Measurements from ENCODE around the gene TMBIM1. TPM values are rescaled to one million over a fixed set of nuclear protein-coding genes. Genes with fewer than 3 reads are reported as not detected.
A peak's percentile ranks its signal among the peaks of the same experiment; 100 is the strongest.
"Not testable (repeated sequence)": the region's sequence is repeated elsewhere in the genome, so short reads cannot be mapped to it uniquely, and the experiment has no call there.

TMBIM1 gene
- total RNA-seq, 2 donors from 2014 or later: 317 to 426 TPM

- ATAC-seq (no peak), DNase-seq (no peak)
- intact Hi-C loops (cut with DNase I, micrococcal nuclease): no loop called here
Measured at GRCh38 chr2:218320704-218321336, 28.5 kb upstream of the TMBIM1 start.

- intact Hi-C loops (cut with DNase I, micrococcal nuclease): no loop called here
- ATAC-seq: no peak
- no peak for DNase-seq
Measured at GRCh38 chr2:218319813-218320365, 27.6 kb upstream of the TMBIM1 start.

- ATAC-seq (no peak), DNase-seq (no peak)
- intact Hi-C loops (cut with DNase I, micrococcal nuclease): no loop called here
Measured at GRCh38 chr2:218318241-218318640, 25.9 kb upstream of the TMBIM1 start.

GRCh38 chr2:218317835-218318234 lies 25.5 kb upstream of the TMBIM1 start:
- intact Hi-C loops (cut with DNase I, micrococcal nuclease): no loop called here
- ATAC-seq (no peak), DNase-seq (no peak)

GRCh38 chr2:218317303-218317630 lies 25.0 kb upstream of the TMBIM1 start:
- no peak for ATAC-seq
- no peak for DNase-seq
- intact Hi-C loops (cut with DNase I, micrococcal nuclease): no loop called here

GRCh38 chr2:218315397-218315796 lies 23.1 kb upstream of the TMBIM1 start:
- no peak for ATAC-seq
- intact Hi-C loops (cut with DNase I, micrococcal nuclease): no loop called here
- no peak for DNase-seq

GRCh38 chr2:218314764-218315163 lies 22.5 kb upstream of the TMBIM1 start:
- ATAC-seq; DNase-seq; intact Hi-C loops (cut with DNase I, micrococcal nuclease): not testable (repeated sequence)

GRCh38 chr2:218313356-218313755 lies 21.1 kb upstream of the TMBIM1 start:
- intact Hi-C loops (cut with DNase I, micrococcal nuclease): no loop called here
- DNase-seq: no peak
- ATAC-seq: no peak

GRCh38 chr2:218312267-218312756 lies 20.0 kb upstream of the TMBIM1 start:
- ATAC-seq: peak; percentile 83
- peak in 1 of 2 donors; percentile 72 for DNase-seq
- intact Hi-C loops (cut with DNase I, micrococcal nuclease): no loop called here

GRCh38 chr2:218311541-218312266 lies 19.4 kb upstream of the TMBIM1 start:
- DNase-seq; intact Hi-C loops (cut with DNase I, micrococcal nuclease): not testable (repeated sequence)
- peak; percentile 59 for ATAC-seq

- peak; percentile 46 for ATAC-seq
- DNase-seq: no peak
- intact Hi-C loops (cut with DNase I, micrococcal nuclease): no loop called here
Measured at GRCh38 chr2:218310853-218311540, 18.7 kb upstream of the TMBIM1 start.

- no peak for DNase-seq
- intact Hi-C loops (cut with DNase I, micrococcal nuclease): loop anchor here in 1 of 2 donors (10.0 kb wide), 1 partner anchor 47 kb away; the partner anchor contains the start of gene CATIP
- no peak for ATAC-seq
Measured at GRCh38 chr2:218307415-218308090, 15.2 kb upstream of the TMBIM1 start.

GRCh38 chr2:218306184-218306920 lies 14.0 kb upstream of the TMBIM1 start:
- no peak for ATAC-seq
- no peak for DNase-seq
- intact Hi-C loops (cut with DNase I, micrococcal nuclease): loop anchor here in 1 of 2 donors (10.0 kb wide), 1 partner anchor 48 kb away; the partner anchor contains the start of gene CATIP

GRCh38 chr2:218305383-218305782 lies 13.1 kb upstream of the TMBIM1 start:
- ATAC-seq: no peak
- no peak for DNase-seq
- intact Hi-C loops (cut with DNase I, micrococcal nuclease): loop anchor here in 1 of 2 donors (10.0 kb wide), 1 partner anchor 49 kb away; the partner anchor contains the start of gene CATIP

- ATAC-seq (peak; percentile 86), DNase-seq (peak; percentile 86 to 89)
- intact Hi-C loops (cut with DNase I, micrococcal nuclease): loop anchor here (5.0 to 10.0 kb wide), 3 partner anchors 54 to 96 kb away; partner anchors contain the start of genes CATIP (in 2 of the 2) and CTDSP1 (in 1 of the 2)
Measured at GRCh38 chr2:218301176-218301819, 9.0 kb upstream of the TMBIM1 start.

GRCh38 chr2:218300141-218300540 lies 7.8 kb upstream of the TMBIM1 start:
- intact Hi-C loops (cut with DNase I, micrococcal nuclease): loop anchor here (5.0 to 10.0 kb wide), 3 partner anchors 55 to 97 kb away; partner anchors contain the start of genes CATIP (in 2 of the 2) and CTDSP1 (in 1 of the 2)
- ATAC-seq (peak; percentile 23), DNase-seq (no peak)

GRCh38 chr2:218298314-218298875 lies 6.1 kb upstream of the TMBIM1 start:
- no peak for DNase-seq
- intact Hi-C loops (cut with DNase I, micrococcal nuclease): no loop called here
- ATAC-seq: no peak
